ENCODE results near the gene CCDC85B.

Gene CCDC85B

DNA sequence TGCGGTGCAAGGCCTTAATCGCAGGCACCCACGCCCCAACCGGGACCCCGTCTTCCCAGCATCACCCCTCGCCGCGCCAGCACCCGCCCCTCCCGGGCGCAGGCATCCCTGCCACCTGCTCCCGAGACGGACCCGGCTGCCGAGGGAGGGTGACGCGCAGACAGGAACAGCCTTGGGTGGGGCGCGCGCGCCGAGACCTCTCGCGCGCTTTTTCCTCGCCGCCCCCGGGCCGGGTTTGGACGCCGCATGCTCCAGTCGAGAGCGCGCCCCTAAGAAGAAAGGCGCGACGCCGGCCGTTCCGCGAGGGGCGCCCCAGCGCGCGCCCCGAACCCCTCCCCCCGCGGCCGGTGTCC lies 33.0 kb upstream of the CCDC85B start:
- peak in 1 of 2 donors; percentile 58 for DNase-seq (ENCODE audit: extremely low read depth in 1 of 2, low read depth in 1 of 2)

DNA sequence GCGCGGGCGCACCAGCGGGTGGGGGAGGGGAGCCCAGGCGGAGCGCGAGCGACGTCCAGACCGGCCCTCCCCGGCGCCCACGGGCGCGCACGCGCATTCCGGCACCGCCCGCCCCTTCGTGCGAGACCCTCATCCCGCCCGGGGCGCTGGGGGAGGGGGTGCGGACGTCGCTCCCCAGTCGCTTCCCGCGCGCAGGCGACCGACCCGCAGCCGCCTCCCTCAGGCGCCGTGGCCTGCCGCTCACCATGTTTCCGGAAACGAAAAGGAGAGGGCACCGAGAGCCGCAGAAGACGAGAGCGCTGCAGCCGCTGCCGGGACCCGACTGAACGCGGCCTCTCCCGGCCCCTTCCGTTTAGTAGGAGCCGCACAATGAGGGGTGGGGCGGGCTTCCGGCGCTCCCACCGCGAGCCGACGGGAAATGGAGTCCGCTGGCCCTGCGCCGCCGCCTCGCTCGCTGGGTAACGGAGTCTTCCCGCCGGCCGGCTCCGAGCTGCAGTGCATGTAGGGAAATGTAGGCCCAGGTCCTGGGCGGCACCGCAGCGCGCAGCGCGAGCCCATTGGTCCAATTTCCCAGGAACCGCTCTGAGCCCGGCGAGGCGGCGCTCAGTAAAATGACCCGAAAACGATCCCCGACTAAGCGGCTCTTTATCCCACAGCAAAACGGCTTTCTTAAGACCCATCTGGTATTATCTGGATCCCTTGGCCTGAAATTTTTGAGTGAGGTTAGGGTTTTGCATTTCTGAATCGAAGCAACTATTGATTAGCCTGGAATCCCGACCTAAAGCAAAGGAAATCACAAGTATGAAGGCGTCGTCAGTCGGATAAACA lies 32.4 kb upstream of the CCDC85B start, which contains the start of gene CFL1:
CFL1 (minus strand) TSS at position 328 of the 828 bp plus-strand sequence; CDS start at position 247, 81 bp downstream.
- peak; percentile 88 to 95 for DNase-seq (ENCODE audit: extremely low read depth in 1 of 2, low read depth in 1 of 2)

DNA sequence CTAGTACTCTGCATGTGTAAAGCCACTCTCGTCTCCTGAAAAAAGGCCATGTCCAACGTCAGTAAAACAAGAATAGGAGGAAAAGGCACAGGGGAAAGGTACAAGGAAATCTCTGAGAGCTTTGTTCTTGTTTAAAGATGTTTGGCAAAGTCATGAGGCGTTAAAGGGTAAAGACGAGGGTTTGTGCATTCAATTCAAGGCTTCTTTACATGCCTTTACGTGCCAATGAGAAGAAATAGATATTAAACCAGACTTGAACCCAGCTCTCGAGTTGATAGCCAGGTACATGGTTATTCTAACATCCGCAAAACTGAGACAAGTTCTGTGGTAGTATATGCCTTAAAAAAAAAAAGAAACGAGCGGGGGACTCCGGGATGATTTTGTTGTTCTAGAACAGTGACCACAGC lies 31.8 kb upstream of the CCDC85B start:
- DNase-seq (ENCODE audit: extremely low read depth in 1 of 2, low read depth in 1 of 2): no peak

DNA sequence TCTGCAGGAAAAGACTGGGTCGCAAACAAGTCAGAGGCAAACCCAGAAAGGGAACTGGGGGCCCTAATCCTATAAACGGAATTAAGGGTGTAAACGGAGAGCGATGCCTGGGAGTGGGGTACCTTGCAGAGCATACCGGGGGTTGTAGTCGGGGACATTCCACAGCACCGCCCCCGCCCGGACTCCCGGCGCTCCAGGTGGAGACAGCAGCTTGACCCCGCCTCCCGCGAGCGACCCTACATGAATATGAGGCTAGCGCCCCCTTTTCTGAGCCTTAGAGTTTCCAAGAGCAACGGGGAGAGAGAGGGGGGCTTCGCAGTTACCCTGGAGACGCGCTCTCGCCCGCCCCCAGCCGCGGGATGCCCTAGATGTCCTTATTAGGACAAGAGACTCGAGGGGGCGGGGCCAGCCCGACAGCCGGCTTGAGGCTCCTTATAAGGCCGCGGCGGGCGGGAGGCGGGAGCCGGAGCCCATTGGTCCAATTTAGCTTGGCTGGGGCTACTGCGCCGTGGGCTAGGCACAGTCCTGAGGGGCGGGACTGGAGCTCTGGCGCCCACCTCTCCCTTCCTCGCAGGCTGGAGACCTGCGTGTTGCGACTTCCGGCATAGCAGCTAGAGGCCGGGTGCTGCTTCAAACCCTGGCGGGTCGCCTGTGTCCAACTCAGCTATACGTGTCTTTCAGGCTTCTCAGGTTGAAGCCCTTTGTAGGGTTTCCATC lies 31.2 kb upstream of the CCDC85B start:
- peak; percentile 94 to 98 for DNase-seq (ENCODE audit: extremely low read depth in 1 of 2, low read depth in 1 of 2)

DNA sequence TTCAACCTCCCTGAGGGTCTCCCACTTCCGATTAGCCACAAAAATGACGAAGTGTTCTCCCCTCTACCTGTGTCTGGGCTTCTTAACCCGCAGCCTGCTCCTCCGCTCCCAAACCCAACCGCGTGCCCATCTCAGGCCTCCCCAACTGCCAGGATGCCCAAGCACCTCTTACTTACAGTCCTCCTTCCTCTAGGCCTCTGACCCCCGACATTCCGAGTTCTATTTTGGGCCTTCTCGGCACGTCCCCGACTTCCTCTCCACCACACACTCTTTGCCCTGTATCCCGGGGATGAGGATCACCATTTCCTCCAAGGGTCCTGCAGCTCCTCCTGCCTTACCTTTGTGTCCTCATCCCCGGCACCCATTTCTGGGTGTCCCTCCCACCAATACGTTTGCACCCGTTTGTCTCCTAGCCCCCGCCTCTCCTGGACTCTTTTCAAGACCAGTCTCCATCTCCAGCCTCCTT lies 30.6 kb upstream of the CCDC85B start:
- no peak for DNase-seq (ENCODE audit: extremely low read depth in 1 of 2, low read depth in 1 of 2)

DNA sequence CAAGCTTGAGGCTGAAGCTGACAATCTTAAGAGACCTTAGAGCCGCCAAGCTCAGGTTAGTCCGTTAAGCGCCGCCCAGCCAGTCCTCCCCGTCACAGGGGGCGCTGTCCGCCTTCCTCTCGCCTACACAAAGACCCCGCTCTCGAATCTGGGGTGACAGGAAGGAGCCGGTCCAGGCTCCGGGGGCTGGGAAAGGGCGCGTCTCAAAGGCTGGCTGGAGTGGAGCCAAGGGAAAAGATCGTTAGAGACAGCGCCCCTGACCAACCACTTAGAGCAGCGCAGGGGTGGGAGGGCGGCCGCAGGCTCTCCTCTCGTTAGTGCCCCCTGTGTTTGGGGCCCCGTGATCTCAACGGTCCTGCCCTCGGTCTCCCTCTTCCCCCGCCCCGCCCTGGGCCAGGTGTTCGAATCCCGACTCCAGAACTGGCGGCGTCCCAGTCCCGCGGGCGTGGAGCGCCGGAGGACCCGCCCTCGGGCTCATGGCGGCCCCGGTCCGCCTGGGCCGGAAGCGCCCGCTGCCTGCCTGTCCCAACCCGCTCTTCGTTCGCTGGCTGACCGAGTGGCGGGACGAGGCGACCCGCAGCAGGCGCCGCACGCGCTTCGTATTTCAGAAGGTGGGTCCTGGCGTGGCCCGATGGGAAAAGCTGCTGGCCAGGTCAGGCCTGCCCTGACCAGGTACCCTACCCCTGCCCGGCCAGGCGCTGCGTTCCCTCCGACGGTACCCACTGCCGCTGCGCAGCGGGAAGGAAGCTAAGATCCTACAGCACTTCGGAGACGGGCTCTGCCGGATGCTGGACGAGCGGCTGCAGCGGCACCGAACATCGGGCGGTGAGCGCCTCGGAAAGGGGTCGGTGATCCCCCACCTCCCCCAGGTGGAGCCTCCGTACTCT lies 30.0 kb upstream of the CCDC85B start, which contains the start of gene MUS81:
MUS81 (plus strand) TSS at position 156 of the 887 bp plus-strand sequence; CDS start at position 477, 321 bp downstream.
- DNase-seq (ENCODE audit: extremely low read depth in 1 of 2, low read depth in 1 of 2): peak; percentile 91 to 97

DNA sequence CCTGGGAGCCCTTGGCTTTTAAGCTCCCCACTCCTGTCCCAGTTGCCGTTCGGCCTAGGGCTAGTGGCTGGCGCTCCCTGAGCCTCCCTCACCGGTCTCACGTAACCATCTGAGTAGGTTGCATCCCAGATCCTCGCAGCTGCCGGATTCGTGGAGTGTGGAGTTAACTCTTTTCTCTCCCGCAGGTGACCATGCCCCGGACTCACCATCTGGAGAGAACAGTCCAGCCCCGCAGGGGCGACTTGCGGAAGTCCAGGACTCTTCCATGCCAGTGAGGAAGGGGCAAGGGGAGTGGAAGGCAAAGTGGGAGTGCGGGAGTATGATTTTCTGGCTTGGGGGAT lies 29.3 kb upstream of the CCDC85B start:
- DNase-seq (ENCODE audit: extremely low read depth in 1 of 2, low read depth in 1 of 2): no peak

DNA sequence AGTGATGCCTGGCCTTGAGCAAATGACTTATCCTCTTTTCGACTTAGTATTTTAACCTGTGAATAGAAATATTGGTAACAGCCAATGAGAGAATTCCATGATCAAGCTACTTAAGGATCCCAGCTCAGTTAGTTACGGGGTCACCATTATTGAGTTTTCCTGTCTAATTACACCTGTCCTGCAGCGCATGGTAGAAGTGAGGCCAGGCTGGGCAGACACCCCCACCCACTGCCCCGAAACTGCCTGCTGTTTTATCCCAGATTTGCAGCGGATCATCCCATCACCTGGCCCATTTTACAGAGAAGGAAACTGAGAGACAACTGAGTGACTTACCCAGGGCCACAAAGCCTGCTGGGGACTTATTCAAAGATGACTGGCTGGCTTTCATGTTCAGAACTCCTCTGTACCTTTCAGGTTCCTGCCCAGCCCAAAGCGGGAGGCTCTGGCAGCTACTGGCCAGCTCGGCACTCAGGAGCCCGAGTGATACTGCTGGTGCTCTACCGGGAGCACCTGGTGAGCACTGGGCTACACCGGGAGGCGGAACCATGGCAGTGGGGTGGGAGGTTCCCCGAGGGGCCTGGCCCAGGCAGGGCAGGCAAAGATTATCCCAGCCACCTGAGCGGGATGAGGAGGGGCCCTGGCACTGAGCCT lies 28.8 kb upstream of the CCDC85B start:
- no peak for DNase-seq (ENCODE audit: extremely low read depth in 1 of 2, low read depth in 1 of 2)

DNA sequence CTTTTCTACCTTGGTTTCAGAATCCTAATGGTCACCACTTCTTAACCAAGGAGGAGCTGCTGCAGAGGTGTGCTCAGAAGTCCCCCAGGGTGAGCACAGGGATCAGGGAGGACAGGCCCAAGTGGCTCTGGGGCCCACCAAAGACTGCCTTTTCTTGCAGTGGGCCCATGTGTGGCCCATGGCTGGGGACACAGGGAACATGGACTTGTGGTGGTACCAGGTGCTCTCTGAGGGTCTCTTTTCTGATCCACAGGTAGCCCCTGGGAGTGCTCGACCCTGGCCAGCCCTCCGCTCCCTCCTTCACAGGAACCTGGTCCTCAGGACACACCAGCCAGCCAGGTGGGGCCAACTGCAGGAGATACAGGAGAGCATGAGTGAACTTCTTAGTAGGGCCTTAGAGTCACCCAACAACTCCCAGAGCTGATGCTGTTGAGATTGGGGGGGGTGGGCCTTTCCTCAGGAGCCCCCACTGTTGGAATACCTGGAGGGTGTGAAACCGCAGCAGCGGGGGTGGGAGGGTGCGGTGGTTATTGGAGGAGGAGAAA lies 28.2 kb upstream of the CCDC85B start:
- DNase-seq (ENCODE audit: extremely low read depth in 1 of 2, low read depth in 1 of 2): no peak

DNA sequence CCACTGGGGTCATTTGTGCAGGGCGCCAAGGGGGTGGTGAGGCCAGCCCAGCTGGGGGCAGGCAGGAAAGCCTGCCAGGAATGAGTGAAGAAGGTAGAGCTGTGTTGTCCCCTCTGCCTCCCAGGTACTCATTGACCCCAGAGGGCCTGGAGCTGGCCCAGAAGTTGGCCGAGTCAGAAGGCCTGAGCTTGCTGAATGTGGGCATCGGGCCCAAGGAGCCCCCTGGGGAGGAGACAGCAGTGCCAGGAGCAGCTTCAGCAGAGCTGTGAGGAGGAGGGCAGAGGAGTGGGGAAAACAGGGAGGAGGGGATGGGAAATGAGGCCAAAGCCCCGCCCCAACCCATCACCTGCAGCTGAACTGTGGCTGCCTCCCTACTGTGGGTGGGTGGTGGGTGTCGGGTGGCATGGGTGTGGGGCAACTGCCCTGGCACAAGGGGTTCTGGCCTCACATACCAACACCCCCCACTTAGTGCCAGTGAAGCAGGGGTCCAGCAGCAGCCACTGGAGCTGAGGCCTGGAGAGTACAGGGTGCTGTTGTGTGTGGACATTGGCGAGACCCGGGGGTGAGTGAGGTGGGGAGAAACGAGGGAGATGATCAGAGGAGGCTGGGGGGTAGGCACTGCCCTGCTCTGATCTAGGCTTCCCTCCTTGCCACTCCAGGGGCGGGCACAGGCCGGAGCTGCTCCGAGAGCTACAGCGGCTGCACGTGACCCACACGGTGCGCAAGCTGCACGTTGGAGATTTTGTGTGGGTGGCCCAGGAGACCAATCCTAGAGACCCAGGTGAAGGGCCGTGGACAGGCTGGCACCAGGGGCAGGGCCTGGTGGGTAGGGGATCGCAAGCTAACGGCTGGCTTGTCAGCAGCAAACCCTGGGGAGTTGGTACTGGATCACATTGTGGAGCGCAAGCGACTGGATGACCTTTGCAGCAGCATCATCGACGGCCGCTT lies 27.3 kb upstream of the CCDC85B start:
- DNase-seq (ENCODE audit: extremely low read depth in 1 of 2, low read depth in 1 of 2): no peak

DNA sequence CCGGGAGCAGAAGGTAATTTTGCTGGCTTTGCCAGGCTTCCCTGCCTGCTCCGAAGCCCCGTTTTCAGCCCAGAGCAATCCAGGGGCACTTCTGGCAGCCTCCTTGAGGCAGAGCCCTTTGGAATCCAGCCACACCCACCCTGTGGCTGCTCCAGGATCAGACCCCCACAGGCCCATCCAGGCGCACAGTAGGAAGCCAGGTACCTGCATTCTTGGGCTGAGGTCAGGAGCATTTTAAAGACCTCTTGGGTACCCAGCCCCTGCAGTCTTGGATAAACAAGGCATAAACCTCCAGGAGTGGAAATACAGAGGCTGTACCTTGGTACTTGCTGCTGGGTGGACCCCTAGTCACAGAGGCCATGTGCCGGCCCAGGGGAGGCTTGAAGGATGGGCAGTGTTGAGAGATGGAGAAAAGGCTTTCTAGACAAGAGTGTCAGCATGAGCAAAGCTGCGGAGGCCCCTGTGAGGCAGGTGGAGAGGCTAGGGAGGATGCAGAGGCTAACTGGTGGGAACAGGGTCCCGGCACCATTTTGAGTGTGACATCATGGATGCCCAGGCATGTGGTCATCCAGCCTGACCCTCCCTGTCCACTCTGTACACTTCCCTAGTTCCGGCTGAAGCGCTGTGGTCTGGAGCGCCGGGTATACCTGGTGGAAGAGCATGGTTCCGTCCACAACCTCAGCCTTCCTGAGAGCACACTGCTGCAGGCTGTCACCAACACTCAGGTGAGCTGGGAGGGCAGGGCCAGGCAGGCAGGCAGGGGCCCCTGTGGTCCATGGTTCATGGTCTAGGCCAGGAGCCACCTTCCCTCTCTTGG lies 26.4 kb upstream of the CCDC85B start:
- no peak for DNase-seq (ENCODE audit: extremely low read depth in 1 of 2, low read depth in 1 of 2)

DNA sequence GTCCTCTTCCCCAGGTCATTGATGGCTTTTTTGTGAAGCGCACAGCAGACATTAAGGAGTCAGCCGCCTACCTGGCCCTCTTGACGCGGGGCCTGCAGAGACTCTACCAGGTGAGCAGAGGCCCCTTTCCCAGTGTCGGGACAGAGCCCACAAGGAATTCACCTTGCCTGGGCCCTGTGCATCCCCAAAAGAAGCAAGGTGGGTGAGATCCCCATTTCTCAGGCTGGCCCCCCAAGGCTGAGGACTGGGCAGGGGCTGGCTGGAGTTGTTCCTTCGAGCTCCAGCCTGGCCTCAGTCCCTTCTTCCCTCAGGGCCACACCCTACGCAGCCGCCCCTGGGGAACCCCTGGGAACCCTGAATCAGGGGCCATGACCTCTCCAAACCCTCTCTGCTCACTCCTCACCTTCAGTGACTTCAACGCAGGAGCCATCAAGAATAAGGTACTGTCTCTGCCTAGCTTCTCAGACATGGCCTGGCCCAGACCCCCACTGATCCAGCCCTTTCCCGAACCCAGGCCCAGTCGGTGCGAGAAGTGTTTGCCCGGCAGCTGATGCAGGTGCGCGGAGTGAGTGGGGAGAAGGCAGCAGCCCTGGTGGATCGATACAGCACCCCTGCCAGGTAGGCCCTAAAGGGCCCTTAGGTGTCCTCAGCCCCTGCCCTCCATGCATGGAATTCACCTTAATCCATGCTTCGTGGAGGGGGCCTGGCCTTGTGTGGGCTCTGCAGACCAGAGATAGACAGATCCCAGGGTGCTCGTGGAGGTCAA lies 25.6 kb upstream of the CCDC85B start:
- no peak for DNase-seq (ENCODE audit: extremely low read depth in 1 of 2, low read depth in 1 of 2)

DNA sequence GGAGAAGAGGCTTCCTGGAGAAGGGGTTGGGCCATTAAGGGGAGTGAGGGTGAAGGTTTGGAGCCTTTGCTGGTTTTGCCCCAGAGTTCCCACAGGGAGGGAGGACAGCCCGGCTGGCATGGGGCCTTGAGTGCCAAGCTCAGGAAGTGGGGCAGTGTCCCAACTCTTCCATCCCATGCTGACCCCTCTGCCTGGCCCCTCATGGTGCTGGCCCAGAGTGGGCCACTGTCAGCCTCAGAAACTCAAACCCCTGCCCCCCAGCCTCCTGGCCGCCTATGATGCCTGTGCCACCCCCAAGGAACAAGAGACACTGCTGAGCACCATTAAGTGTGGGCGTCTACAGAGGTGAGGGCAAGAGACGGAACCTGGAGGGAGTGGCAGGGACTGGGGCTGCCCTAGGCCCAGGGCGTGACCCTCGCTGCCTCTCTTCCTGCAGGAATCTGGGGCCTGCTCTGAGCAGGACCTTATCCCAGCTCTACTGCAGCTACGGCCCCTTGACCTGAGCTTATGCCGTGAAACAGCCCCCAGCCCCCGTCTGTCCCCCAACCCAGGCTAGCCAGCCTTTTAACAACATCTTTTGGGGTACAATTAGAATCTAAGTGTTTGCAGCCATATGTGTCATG lies 24.8 kb upstream of the CCDC85B start:
- DNase-seq (ENCODE audit: extremely low read depth in 1 of 2, low read depth in 1 of 2): no peak

DNA sequence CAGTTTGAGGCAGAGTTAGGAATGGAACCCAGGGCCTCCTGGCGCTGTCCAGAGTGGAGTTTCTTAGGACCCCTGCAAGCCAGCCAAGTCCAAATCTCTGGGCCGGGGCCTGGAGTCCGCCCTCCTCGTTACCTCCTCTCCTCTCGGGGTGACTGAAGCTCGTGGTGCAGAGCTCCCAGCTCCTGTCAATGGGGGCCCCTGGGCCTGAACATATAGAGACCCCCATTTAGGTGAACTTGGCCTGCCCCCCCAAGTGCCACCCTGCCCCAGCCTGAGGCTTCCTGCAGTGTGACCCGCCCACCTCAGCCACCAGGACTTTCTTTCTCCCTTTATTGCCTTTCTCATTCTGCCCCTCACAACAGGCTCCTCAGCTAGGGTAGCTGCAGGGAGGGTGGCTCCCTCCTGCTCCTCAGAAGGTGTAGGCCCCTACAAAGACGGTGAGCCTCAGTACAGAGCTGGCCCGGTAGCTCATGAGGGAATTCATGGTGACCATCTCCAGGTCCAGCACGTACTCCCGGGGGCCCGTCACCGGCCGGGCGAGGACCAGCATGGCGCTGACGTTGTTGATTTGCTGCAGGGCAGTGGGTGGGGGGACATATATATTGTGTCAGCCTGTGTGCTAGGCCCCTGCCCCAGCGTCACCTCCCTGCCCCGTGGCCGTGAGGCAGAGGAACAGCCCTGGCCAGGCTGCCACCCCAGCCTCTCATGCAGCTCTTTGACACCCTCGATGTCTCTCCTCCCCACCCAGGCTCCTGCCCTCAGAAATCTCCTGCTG lies 23.8 kb upstream of the CCDC85B start:
- DNase-seq (ENCODE audit: extremely low read depth in 1 of 2, low read depth in 1 of 2): no peak

DNA sequence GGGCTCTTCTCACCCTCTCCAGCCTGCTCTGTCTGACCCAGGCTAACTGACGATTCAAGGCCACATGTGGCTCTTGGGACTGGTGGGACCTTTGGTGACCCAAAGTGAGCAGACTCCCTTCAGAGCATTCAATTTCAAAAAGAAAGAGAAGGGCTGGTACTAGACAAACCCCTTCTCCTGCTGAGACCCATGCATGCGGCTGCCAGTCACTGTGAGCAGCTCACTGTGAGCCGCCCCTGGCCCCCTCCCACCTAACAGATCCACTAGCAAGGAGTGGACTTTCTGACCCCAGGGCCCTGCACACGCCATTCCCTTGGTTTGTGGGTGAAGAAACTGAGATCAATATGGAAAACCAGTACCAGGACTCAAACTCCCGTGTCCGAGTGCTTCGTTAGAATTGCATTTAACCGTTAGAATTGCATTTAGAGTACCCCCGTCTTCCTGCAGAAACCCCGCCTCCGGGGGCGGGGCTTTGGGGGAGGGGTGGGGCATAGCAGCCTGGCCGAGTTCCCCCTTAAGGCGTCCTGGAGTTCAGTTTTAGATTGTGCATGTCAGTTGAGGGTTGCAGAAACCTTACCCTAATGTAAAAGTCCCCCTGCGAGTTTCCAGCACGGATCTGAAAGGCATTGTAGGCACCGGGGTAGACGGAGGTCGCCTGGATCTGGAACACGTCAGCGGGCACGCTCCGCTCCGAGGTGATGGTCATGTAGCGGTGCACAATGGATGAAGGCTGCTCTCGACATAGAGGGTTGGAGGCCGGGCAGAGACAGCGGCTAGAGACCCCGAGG lies 23.0 kb upstream of the CCDC85B start:
- no peak for DNase-seq (ENCODE audit: extremely low read depth in 1 of 2, low read depth in 1 of 2)

Data from activated CD8-positive, alpha-beta memory T cell treated with anti-CD3 and anti-CD28 coated beads for 1 hour (primary cell).